Muscle of leg (tissue), 16 donors: Measurements from ENCODE around the gene SAMD10. TPM values are rescaled to one million over a fixed set of nuclear protein-coding genes. Genes with fewer than 3 reads are reported as not detected.

Experiments used
- DNase-seq: peaks from one replicate; pipeline ENCODE4 v3.0.0; 2013
- H3K27ac ChIP-seq: one replicate; pipeline ENCODE4 v1.5.1; 2013; ENCODE audit warnings: mild to moderate bottlenecking, low read length, control low read depth
- H3K27me3 ChIP-seq: one replicate; pipeline ENCODE4 v1.6.1; 2013; ENCODE audit warnings: low read length; ENCODE audit not compliant: control insufficient read depth, insufficient read depth
- H3K36me3 ChIP-seq: one replicate; pipeline ENCODE4 v1.6.1; 2013; ENCODE audit warnings: low read length; ENCODE audit not compliant: control insufficient read depth, insufficient read depth
- H3K4me1 ChIP-seq: one replicate; pipeline ENCODE4 v1.6.1; 2013; ENCODE audit warnings: low read length; ENCODE audit not compliant: control insufficient read depth, insufficient read depth
- H3K4me3 ChIP-seq: one replicate; pipeline ENCODE4 v1.5.1; 2013; ENCODE audit warnings: low read length, control low read depth
- H3K9me3 ChIP-seq: replicated peaks from 2 replicates; pipeline ENCODE4 v1.6.1; 2013; ENCODE audit warnings: low read depth, low read length; ENCODE audit not compliant: control insufficient read depth
- WGBS: methylation state at CpG from one replicate; pipeline ENCODE4 v1.1.5; 2013; ENCODE audit warnings: missing lambda C conversion rate; ENCODE audit not compliant: insufficient coverage; 5-methylcytosine and 5-hydroxymethylcytosine counted together
- long read RNA-seq, 11 donors: transcript quantifications; one replicate each; lab custom pipeline, GENCODE V29; 2026
- polyA plus RNA-seq, 8 donors: library from polyadenylated mRNA; unstranded; fragments of 120-200 nt; gene quantifications; one replicate each; pipeline versions ENCODE4 v1.2.1 to v1.2.3, GENCODE V29; 2013; ENCODE audit warnings: inconsistent platforms in 1 of 8, low replicate concordance in 1 of 8; ENCODE audit not compliant: insufficient read length in 8 of 8, insufficient read depth in 1 of 8
- total RNA-seq: library from RNA; stranded (reverse); fragments of 120-200 nt; gene quantifications from one replicate; pipeline ENCODE4 v1.2.4, GENCODE V29; 2013

SAMD10 gene
- total RNA-seq (1.5 TPM), polyA plus RNA-seq (1 to 10 TPM; 2.4 to 4.4 (median 3.8) TPM)
- long read RNA-seq, donor 1, result 0 reads
- long read RNA-seq, donor 2, result 0 reads
- long read RNA-seq, donor 3, result 0 reads
- long read RNA-seq, donor 4, partial matches to known transcripts, result 0 of 2 reads
- long read RNA-seq, donor 4, other reads (novel, unspliced or antisense), result 0 of 2 reads
- long read RNA-seq, donor 5, partial matches to known transcripts, result 0 of 3 reads
- long read RNA-seq, donor 5, other reads (novel, unspliced or antisense), result 0 of 3 reads
- long read RNA-seq, donor 6, partial matches to known transcripts, result 0 of 1 reads
- long read RNA-seq, donor 6, other reads (novel, unspliced or antisense), result 0 of 1 reads
- long read RNA-seq, donor 7, partial matches to known transcripts, result 0 of 2 reads
- long read RNA-seq, donor 7, other reads (novel, unspliced or antisense), result 0 of 2 reads
- long read RNA-seq, donor 8, result 0 reads
- long read RNA-seq, donor 9, partial matches to known transcripts, result 0 of 2 reads
- long read RNA-seq, donor 9, other reads (novel, unspliced or antisense), result 0 of 2 reads
- long read RNA-seq, donor 10, partial matches to known transcripts, result 0 of 1 reads
- long read RNA-seq, donor 10, other reads (novel, unspliced or antisense), result 0 of 1 reads
- long read RNA-seq, donor 11, result 0 reads

DNA sequence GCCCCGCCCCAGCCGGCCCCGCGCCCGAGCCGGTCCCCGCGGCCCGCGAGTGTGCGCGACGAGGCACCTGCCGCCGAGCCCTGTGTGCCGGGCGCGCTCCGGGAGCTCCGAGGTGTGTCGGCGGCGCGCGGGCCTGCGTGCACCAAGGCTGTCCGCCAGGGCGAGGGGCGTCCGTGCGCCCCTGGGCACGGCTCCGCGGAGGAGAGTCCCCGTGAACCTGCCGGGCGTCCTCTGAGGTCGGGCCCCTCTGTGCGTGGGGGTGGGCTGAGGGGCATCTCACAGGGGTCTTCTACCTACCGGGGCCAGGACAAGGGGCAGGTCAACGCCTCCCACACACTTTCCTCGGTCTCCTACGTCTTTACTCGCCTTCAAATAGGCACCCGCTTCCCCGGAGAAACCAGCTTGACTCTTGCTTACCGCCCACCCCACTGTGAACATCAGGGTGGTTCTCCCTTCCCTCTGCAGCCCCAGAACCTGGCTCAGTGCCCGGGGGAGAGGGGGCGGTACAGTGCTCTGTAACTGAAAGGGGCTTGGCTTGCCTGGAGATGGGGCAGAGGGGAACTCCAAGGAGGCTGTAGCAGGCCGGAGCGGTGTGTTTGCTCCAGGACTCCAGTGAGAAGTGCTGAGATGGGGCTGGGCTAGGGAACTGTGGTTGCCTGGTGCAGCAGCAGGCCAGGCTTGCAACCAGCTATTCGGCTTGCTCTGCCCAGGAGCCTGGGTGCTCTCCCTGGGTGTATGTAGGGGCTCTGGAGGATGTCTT, at the start of gene SAMD10:
SAMD10 (minus strand) TSS at position 86 of the 760 bp plus-strand sequence. CDS start 175 bp downstream, outside the sequence.
- Histone ChIP-seq H3K27ac (peak within 1 kb of the TSS; percentile 89), H3K9me3 (no peaks in the 10 kb centered on the region), H3K36me3 (peaks cover 25% of the 10 kb centered on the region), H3K4me3 (peak within 1 kb of the TSS; percentile 58), H3K27me3 (no peaks in the 10 kb centered on the region), H3K4me1 (peaks cover 34% of the 10 kb centered on the region)
- under 1% methylated on average over 48 of the region's 52 CpGs for WGBS
- peak; percentile 87 for DNase-seq

DNA sequence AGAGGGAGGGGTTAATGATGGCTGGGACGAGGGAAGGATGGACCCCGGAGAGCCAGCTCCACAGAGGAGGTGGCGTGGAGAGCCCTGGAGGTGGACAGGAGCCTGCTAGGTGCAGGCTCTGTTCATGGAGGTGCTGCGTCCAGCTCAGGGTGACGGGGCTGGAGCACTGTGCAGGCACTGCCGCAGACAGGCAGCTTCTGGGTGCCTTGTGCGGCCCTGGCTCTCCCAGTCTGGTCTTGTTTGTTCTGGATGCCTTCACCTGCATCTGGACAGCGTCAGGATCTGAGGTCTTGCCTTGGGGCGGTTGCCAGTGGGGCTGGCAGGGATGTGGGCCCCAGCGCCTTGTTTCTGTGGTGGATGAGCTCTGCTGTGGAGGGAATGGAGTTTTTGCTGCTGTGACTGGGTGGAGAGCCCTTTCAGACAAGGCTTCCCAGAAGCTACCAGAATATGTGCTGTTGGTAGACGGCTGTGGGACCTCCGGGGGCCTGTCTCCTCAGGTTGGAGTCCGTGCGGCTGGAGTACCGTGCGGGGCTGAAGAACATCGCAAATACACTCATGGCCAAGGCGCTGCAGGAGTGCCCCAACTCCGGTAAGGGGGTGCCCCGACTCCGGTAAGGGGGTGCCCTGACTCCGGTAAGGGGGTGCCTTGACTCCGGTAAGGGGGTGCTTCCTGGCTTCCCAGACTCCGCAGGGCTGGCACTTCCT, 48.7 kb upstream of the SAMD10 start:
- Histone ChIP-seq H3K4me3 (no peak overlapping the region), H3K9me3 (no peaks in the 10 kb centered on the region), H3K27me3 (no peaks in the 10 kb centered on the region), H3K4me1 (no peaks in the 10 kb centered on the region), H3K36me3 (peaks cover 89% of the 10 kb centered on the region), H3K27ac (no peak overlapping the region)
- 82% methylated on average over 24 of the region's 24 CpGs for WGBS
- no peak for DNase-seq

DNA sequence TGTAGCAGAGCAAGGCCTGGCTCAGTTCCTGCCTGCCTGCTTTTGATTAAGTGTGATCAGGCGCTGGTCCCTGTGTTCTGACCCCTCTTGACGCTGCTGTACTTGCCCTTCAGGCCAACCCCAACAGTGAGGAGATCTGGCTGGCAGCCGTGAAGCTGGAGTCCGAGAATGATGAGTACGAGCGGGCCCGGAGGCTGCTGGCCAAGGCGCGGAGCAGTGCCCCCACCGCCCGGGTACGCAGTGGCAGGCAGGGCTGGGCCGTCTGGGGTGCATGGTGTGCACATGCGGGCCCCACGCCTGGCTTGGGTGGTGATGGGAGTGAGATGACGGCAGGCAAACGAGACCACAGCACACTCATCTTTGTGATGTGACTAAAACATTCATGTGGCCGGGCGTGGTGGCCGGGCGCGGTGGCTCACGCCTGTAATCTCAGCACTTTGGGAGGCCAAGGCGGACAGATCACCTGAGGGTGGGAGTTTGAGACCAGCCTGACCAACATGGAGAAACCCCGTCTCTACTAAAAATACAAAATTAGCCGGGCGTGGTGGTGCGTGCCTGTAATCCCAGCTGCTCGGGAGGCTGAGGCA, 46.5 kb upstream of the SAMD10 start:
- H3K4me3 ChIP-seq, result no peak overlapping the region
- H3K36me3 ChIP-seq, result peaks cover 91% of the 10 kb centered on the region
- no peaks in the 10 kb centered on the region for H3K9me3 ChIP-seq
- WGBS, result 90% methylated on average over 24 of the region's 29 CpGs
- no peaks in the 10 kb centered on the region for H3K4me1 ChIP-seq
- DNase-seq, result no peak
- H3K27ac ChIP-seq, result no peak overlapping the region
- H3K27me3 ChIP-seq, result no peaks in the 10 kb centered on the region

DNA sequence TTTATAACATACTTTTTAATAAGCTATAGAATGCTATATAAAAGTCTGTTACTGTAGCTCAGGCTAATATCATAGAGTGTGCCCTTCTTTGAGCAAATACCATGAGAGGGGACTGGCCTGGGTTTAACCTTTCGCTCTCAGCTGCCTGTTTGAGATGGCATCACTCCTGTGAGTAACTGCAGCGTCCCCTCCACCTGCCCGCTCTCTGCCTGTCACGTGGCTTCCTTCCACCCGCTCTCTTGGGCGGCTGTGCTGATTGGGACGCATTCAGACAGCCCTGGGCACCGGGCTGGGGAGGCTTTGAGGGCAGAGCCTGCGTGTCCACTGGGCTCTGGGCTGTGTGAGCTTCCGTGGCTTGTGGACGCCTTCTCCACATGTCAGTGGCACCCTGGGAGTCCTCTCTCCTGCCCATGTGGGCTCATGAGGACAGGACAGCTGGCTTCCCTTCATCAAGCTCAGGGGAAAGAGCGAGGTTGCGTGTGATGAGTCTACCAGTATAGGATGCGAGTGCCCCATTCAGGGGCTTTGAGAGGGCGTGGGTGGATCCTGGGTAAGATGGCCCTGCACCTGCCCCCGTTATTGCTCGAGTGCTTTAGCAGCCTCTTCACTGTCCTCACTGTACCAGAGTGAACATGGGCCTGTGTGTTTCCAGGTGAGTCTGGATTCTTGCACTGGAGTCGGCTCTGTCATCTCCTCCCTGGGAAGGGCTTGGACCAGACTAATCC, 45.8 kb upstream of the SAMD10 start:
- 92% methylated on average over 17 of the region's 18 CpGs for WGBS
- no peaks in the 10 kb centered on the region for H3K4me1 ChIP-seq
- peaks cover 87% of the 10 kb centered on the region for H3K36me3 ChIP-seq
- no peak overlapping the region for H3K27ac ChIP-seq
- DNase-seq, result no peak
- no peaks in the 10 kb centered on the region for H3K27me3 ChIP-seq
- no peaks in the 10 kb centered on the region for H3K9me3 ChIP-seq
- H3K4me3 ChIP-seq, result no peak overlapping the region

DNA sequence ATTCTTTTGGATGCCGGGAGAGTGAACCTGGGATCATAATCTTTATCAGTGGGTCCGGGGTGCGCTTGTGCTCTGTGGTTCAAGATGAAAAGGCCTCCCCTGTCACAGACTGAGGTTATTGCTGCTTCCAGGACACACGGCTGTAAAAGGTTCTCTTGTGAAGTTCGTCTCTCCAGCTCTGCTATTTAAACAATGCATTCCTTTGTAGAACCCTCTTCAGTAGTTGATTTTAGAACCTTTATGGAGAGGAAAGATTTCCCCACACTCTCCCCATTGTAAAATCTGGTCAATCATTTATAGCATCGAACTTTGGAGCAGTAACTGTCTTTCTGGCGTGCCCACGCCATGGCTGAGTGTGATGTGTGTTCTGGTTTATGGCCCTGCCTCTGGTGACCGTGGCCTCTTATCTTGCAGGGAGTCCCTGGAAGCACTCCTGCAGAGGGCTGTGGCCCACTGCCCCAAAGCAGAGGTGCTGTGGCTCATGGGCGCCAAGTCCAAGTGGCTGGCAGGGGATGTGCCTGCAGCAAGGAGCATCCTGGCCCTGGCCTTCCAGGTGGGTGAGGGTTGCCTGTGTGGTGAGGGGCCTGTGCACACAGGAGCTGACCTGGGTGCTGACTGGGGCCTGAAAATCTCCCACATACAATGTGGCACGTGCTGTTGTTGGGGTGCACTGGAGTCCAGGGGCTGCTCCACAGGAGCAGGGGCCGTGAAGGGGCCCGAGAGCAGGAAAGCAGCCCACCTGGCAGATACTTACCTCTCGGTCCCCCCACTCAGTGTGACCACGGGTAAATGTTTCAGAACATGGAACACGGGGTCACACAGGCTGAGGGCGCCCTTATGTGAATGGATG, 44.9 kb upstream of the SAMD10 start:
- no peak for DNase-seq
- Histone ChIP-seq H3K27me3 (no peaks in the 10 kb centered on the region), H3K4me3 (no peak overlapping the region), H3K27ac (no peak overlapping the region), H3K9me3 (no peaks in the 10 kb centered on the region), H3K4me1 (no peaks in the 10 kb centered on the region), H3K36me3 (peaks cover 85% of the 10 kb centered on the region)
- whole genome bisulfite sequencing, result 87% methylated on average over 6 of the region's 17 CpGs

DNA sequence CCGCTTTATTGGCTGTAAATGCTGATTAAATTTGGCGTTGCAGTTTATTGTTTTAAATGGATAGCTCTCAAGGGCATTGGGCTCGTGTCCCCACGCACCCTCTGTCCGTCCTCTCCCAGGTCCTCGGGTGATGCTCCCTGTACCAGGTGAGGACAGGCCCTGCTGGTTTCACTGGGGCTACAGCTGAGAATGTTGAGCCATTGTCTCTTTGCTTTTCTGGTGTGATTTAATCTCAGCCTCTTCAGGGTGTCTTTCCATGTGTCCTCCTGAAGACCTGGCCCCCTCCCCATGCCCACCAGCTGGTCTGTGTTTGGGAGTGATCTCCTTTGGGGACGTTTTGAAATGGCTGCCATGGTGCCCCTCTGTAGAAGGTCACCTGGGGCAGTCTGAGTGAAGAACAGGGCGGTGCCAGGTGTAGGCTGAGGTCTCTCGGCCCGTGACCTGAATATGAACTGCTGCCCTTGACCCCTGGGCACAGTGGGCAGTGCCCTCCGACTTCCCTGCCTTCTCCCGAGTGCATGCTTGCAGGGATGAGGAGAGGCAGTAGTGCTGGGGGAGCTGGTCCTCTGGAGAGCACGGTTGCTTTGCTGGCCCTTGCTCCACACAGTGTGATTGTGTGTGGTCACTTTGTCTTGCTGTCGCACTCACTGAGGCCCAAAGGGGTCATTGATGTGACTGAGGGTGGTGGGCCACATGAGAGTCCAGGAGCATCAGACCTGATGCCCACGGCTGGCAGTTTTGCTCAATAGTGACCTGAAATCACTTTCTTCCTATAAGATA, 44.1 kb upstream of the SAMD10 start:
- no peaks in the 10 kb centered on the region for H3K9me3 ChIP-seq
- peaks cover 87% of the 10 kb centered on the region for H3K36me3 ChIP-seq
- WGBS, result 86% methylated on average over 6 of the region's 15 CpGs
- no peak overlapping the region for H3K4me3 ChIP-seq
- no peak overlapping the region for H3K27ac ChIP-seq
- no peaks in the 10 kb centered on the region for H3K27me3 ChIP-seq
- H3K4me1 ChIP-seq, result no peaks in the 10 kb centered on the region
- no peak for DNase-seq

DNA sequence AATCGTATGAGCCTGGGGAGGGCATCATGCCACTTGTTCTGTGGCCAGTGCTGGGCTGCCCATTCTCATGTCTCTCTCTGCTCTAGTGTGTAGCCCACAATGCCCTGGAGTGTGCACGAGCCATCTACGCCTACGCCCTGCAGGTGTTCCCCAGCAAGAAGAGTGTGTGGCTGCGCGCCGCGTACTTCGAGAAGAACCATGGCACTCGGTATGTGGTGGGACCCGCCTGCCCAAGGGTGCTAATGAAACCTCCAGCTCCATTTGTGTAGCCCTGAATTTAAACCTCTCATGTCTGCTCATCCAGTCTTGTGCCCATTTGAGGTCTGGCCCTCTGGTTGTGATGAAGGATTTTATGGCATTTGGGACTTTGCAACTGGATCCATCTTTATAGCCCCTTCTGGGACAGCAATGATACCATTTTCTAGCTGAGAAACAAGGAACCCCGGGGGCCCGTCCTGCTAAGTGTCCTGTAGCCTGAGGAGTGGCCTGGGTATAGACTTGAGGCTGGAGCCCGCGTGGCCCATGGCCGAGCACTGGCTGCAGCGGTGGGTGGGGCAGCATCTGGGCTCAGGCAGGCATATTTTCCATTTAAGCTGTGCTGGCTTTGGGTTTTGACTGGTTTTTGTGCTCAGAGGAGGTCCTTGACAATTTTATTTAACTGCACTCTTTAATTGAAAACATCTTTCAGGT, 43.4 kb upstream of the SAMD10 start:
- WGBS, result 91% methylated on average over 16 of the region's 17 CpGs
- DNase-seq, result no peak
- Histone ChIP-seq H3K4me3 (no peak overlapping the region), H3K27me3 (no peaks in the 10 kb centered on the region), H3K36me3 (peaks cover 85% of the 10 kb centered on the region), H3K4me1 (no peaks in the 10 kb centered on the region), H3K9me3 (no peaks in the 10 kb centered on the region), H3K27ac (no peak overlapping the region)
